COLO829 (cell line): ENCODE data around the gene CWC15.
"Not testable (repeated sequence)": the region's sequence is repeated elsewhere in the genome, so short reads cannot be mapped to it uniquely, and the experiment has no call there.

Experiments used
- DNase-seq: peaks from one replicate; pipeline ENCODE4 v3.0.0; 2012; ENCODE audit warnings: low spot score

CWC15 gene

GRCh38 chr11:94954753-94955152, 18.6 kb downstream of the CWC15 start:
- no peak for DNase-seq

GRCh38 chr11:94948070-94948617, 25.2 kb downstream of the CWC15 start:
- no peak for DNase-seq

DNA sequence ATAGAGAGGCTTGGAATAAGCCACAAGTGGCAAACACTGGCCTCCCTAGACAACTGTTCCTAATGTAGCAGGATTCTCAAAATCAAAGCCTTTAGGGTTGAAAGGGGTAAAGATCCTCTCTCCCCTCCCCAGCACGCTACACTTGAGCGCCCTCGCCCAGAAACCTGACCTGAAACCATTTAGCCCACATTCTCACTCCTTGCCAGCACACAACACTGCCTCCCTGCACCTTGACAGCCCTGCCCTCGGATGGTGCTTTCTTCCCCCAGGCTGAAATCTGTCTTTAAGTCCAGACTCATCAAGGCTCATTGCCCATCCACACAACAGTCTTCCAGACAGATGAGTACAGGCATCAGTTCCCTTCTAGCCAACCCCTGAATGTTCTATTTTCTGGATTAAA, 26.5 kb downstream of the CWC15 start:
- DNase-seq: no peak

- DNase-seq: no peak
These were observed 32.2 kb downstream of the CWC15 start for GRCh38 chr11:94941131-94941530.

DNA sequence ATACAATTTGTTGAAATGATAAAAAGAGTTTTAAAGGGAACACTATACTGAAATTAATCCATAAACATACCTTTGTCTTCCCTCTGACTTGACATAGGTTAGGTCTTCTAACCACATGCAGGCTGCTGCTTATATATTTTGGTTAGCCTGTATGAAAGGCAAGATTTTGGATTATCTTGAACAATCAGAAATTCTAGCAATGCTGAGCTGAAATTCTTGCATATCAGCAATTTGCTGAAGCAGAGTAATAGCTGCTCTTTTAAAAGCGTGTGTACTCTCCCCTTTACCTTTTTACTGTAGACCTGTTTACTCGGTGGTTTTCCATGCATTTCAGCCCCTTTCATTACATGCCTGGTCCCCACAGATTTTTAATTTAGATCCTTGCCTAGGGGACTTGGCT, 34.0 kb downstream of the CWC15 start:
- no peak for DNase-seq

DNA sequence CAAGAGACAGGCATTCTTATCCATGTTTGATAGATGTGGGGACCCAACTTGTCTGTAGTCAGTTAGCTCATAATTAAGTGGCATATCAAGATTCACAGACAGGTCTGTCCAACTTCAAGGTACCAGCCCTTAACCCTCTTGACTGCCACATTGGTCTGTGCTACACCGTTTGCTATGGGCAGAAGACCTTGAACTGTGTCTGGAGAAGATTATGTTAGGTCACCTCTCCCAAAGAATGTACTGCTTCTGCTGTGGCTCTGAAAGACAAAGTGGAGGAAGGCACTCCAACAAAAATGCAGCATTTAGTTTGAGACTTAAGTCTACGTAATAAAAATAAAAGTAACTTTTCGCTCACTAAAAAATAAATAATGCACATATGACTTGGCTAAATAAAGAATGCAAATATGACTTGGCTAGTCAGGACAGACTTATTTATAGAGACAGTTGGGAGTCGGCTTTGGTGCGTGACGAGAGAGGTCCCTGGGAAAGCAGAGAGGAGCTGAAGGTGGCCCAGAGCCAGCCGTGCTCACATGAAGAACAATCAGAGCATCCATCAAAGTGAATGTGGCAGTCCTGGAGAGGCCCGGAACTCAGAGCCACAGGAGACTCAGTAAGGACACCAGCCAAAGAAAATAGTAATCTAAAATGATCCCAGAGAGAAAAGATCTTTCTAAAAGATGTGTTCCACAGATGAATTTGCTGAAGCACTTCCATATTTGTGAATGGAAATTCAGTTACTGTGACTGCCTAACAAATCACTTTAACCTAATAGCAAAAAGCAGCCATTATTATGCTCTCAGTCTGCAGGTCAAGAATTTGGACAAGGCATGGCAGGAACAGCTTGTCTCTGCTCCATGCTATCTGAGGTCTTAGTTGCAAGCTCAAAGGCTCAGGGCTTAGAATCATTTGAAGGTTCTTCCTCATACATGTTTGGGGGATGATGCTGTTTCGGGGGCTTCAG, 35.0 kb downstream of the CWC15 start:
- DNase-seq: peak; percentile 42

DNA sequence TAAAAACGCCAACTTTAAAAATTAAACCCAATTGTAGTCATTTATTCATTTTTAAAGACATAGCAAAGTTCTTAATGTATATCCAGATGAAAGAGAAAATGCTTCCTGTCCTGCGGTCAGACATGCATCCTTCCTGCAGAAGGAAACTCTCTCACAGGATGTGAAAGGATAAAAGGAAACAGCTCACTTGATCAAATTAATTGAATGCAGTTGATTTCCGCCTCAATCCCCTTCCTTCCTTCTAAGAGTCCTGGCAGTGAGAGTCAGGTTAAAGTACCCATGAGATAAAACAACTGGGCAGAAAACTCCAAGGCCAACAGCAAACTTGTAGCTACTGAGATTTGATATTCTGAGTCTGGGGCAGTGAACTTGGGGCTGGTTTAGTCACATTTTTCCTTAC, 38.5 kb downstream of the CWC15 start:
- no peak for DNase-seq

- no peak for DNase-seq
These were observed 39.0 kb downstream of the CWC15 start for GRCh38 chr11:94934362-94934761.

DNA sequence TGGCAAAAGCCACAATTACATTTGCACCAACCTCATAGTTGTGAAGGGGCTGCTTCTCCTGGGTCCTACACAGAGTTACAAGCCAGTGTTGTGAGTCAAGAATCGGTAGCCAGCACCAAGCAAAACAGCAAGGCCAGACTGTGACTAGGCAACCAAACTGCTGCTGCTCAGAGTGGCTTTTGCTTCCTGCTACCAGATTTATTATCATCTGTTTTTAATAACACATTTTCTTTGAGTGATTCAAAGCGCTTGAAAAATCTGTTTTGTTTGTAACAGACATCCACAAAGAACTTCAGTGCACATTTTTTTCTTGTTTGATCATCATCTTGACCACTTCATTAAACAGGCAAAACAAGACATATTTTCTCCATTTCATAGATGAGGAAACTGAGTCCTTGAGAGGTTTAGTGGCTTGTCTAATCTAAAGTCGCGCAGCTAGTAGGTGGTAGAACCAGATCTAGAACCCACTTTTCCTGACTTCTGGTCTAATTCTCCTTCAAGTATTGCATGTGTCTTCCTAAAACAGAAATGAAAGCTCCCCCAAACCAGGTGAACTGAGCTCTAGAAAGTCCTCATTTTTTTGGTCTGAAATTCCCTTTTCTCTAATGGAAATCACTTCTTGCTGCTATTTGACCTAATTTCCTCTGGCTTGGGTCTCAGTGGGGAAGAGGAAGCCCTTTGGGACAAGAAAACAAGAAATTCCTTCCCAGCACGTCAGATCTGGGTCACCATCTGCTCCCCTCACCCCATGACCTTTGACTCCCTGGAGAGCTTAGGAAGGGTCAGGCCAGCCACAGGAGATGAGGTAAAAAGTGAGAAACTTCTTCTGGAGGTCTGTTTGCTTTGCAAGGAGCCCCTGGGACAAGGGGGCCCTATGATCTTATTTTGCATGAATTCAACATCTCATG, 39.9 kb downstream of the CWC15 start:
- DNase-seq: no peak

GRCh38 chr11:94932503-94932902, 40.9 kb downstream of the CWC15 start:
- no peak for DNase-seq

DNA sequence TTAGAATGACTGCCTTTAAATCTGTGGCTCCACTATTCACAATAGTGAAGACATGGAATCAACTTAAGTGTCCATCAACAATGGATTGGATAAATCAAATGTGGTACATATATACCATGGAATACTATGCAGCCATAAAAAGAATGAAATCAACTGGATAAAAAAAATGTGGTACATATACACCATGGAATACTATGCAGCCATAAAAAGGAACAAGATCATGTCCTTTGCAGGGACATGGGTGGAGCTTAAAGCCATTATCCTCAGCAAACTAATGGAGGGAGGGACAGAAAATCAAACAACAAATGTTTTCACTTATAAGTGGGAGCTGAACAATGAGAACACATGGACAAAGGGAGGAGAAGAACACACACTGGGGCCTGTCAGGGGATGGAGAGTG, 41.3 kb downstream of the CWC15 start:
- not testable (repeated sequence) for DNase-seq

DNA sequence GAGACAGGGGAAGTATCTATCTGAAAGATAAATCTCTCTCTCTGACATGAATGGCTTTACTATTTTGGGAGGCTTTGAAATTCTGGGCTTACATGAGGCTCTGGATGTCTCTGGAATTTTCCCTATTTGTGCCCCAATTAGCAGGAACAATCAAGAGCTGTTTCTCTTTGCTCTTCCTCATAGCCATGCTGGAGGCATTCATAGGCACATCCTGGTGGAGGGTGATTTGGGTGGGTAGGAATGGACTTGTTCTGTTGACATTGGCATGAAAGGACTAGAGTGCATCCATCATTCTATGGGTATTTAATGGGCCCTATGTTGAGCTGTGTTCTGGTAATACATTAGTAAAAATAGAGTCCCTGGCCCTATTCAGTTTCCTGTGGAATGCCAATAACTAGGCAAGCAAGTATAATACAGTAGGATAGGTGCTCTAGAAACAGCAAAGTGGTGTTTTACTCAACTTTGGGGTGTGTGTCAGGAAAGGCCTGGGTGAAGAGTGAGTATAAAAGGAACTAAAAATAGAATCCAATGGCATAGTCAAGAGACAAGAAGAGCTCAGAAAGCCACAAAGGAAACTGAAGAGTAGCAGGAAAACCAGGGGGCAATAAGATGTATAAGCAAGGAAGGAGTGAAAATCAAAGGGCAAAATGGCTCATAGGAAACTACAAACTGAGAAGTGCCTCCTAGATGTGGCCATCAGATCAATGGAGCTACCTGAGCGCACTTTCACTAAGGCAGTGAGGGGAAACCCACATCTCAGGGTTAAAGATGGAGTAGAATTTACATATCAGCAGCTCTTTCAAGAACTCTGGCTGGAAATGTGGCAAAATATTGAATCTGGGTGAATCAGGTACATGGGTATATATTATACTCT, 45.0 kb downstream of the CWC15 start:
- peak; percentile 27 for DNase-seq

GRCh38 chr11:94926698-94927237, 46.6 kb downstream of the CWC15 start:
- peak; percentile 94 for DNase-seq

DNA sequence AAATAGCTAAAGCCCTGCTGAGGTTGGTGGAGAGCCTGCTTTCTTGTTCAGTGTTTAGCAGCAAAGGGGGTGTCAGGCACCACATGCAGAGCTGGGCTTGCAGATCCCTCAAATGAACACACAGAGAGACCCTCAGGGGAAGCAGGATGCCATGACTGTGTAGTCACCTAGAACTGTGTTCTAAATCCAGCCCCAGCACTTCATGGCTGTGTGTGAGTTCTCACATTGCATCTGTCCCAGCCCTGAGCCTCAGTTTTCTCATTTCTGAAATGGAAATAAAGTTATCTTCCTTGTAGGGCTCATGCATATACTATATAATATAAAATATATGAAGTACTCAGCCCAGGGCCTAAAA, 47.1 kb downstream of the CWC15 start:
- DNase-seq: no peak

- DNase-seq: no peak
These were observed 47.7 kb downstream of the CWC15 start for GRCh38 chr11:94925422-94926270.

DNA sequence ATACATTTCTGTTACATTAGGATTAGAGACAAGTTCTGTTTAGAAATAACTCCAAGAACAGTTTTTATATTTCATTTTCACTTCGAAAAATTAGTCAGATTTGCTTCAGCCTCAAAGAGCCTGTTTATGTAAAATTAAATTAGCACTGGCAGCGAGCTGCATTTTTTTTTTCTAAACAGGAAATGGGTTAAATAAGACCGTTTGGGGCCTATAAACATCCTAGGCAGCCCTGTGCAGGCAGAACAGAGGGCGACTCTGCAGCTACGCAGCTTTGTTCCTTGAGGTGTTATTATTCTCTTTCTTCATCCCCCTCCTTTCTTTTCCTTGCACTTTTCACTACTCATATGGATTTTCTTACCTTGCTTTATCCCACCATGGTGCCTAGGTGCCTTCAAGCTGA, 48.7 kb downstream of the CWC15 start:
- no peak for DNase-seq

DNA sequence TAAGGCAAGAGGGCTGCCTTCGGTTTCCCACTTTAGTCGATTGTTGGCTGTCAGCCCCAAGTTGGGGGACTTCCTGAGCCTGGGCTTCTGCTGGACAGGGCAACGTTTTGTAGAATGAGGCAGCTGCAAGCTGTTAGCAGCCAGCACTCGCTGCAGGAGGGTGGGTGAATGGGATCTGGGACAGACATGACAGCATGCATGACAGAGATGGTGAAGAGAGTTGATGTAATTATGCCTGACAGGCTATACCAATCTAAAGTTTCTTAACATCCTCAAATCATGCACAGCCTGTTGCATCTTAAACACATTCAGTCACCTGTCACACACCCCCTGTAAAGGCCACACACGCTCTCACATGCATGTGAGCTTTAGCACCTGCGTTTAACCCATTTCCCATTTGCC, 49.2 kb downstream of the CWC15 start:
- DNase-seq: no peak

DNA sequence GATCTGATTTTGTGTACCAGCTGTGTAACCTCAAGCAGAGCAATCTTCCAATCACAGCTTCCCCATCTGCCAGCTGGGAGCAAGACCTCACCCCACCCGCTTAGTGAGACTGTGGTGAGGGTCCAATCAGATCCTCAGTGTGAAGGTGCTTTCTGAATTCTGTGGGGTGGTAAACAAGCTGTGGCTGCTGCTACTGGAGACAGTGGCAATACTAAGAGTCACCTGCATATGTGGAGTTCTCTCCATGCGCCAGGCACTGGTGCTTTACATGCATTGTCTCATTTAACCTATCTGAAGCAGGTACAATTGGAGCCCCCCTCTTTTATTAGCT, 50.4 kb downstream of the CWC15 start:
- no peak for DNase-seq

DNA sequence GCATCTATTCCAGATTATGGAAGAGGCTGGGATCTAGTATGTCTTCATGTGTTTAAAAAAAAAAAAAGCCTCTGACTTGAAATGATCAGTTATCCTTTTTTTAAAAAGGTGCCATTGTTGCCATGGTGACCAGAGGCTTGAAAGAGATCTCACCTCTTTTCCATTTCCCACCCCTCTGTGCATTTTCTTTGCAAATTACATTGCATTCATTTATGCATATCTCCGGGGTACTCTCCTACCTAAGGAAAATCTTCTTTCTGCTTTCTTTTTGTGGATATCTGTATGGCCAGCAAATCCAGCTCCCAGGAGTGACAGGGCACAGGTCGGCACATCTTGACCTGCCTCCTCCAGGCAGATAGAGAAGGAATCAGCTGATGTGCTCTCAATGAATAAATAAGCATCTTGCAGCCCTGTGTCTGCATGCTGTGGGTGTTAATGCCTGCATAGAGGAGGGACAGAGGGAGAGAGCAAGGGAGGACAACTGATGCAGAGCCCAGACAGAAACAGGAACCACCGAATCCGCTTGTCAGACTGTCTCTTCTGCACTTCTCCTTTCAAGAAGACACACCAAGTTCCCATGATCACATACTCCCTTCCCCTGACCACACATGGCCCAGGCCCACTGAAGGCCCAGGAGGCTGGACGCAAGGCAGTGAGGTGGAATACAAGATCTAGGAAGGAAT, 50.9 kb downstream of the CWC15 start:
- DNase-seq: no peak

GRCh38 chr11:94920311-94920710, 53.0 kb downstream of the CWC15 start:
- DNase-seq: no peak
